Type B pancreatic cell (in vitro differentiated cells): ENCODE measurements around the gene WNT10A. TPM values are rescaled to one million over a fixed set of nuclear protein-coding genes. Genes with fewer than 3 reads are reported as not detected.

Experiments used
- DNase-seq: peaks from one replicate; pipeline ENCODE4 v3.0.0; 2021; ENCODE audit warnings: mixed read lengths; ENCODE audit not compliant: unreplicated experiment; ENCODE audit errors: extremely low spot score
- H3K27ac Mint-ChIP-seq: 2 replicates; pipeline ENCODE4 v1.8.0; 2021; ENCODE audit warnings: mild to moderate bottlenecking, mixed read lengths
- H3K27me3 Mint-ChIP-seq: 2 replicates; pipeline ENCODE4 v1.8.0; 2021; ENCODE audit warnings: mixed read lengths
- H3K36me3 Mint-ChIP-seq: 2 replicates; pipeline ENCODE4 v1.8.0; 2021; ENCODE audit warnings: mixed read lengths
- H3K4me1 Mint-ChIP-seq: one replicate; pipeline ENCODE4 v1.8.0; 2021; ENCODE audit warnings: mixed read lengths; ENCODE audit not compliant: unreplicated experiment
- H3K4me3 Mint-ChIP-seq: 2 replicates; pipeline ENCODE4 v1.8.0; 2021; ENCODE audit warnings: mild to moderate bottlenecking, mixed read lengths
- H3K9me3 Mint-ChIP-seq: 2 replicates; pipeline ENCODE4 v1.8.0; 2021; ENCODE audit warnings: mixed read lengths
- CTCF ChIP-seq: fragments of 200-600 bp; sonication (generic); conservative IDR thresholded peaks from 2 replicates; pipeline ENCODE4 v1.5.0; 2021; ENCODE audit warnings: antibody characterized with exemption, mild to moderate bottlenecking
- total RNA-seq: library from RNA; stranded (reverse); gene quantifications from 2 replicates; pipeline ENCODE4 v1.2.1, GENCODE V29; 2021; ENCODE audit warnings: low replicate concordance

Gene WNT10A
- total RNA-seq, 1 donor from 2014 or later = 5.5 TPM

DNA sequence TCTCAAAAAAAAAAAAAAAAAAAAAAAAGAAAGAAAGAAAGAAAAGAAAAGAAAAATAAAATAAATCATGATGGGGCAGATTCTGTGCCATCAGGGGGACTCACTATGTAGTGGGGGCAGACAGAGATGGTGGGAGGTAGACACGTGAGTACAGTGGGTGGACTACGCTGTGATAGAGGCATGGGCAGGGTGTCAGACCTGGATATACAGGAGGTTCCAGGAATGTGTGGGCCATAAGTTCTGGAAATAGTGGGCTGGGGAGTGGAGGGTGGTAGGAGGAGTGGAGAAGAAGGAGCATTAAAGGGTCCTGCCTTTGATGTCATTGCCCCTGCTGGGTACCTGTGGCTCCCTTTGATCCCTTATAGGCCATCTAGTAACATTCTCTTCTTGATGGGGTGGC lies 29.9 kb upstream of the WNT10A start:
- Mint-ChIP-seq H3K4me1 (peaks cover 16% of the 10 kb centered on the region), H3K27ac (no peak overlapping the region), H3K9me3 (no peaks in the 10 kb centered on the region), H3K36me3 (no peaks in the 10 kb centered on the region), H3K4me3 (no peak overlapping the region), H3K27me3 (peaks cover 47% of the 10 kb centered on the region)
- TF ChIP-seq CTCF = no peak
- DNase-seq = no peak

DNA sequence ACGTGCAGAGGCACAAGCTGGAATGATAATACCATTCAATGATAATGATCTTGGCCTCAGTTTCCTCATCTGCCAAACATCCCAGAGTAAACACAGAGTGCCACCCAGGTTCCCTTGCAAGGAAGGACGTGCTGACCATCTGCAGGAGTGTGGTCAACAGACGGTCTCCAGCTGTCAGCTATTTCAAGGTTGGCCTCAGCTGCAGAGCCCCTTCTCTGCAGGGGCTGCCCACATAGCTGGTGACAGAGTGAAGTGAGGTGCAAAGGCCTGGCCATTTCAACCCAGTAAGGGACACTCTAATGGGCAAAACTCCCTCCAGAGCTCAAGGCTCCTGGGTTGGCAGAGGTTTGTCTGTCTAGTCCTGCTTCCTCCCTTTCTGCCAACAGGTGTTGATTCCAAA lies 29.4 kb upstream of the WNT10A start:
- Mint-ChIP-seq H3K4me3 (no peak overlapping the region), H3K27me3 (peaks cover 51% of the 10 kb centered on the region), H3K4me1 (peaks cover 21% of the 10 kb centered on the region), H3K36me3 (no peaks in the 10 kb centered on the region), H3K27ac (no peak overlapping the region), H3K9me3 (no peaks in the 10 kb centered on the region)
- no peak for DNase-seq
- TF ChIP-seq CTCF = no peak

DNA sequence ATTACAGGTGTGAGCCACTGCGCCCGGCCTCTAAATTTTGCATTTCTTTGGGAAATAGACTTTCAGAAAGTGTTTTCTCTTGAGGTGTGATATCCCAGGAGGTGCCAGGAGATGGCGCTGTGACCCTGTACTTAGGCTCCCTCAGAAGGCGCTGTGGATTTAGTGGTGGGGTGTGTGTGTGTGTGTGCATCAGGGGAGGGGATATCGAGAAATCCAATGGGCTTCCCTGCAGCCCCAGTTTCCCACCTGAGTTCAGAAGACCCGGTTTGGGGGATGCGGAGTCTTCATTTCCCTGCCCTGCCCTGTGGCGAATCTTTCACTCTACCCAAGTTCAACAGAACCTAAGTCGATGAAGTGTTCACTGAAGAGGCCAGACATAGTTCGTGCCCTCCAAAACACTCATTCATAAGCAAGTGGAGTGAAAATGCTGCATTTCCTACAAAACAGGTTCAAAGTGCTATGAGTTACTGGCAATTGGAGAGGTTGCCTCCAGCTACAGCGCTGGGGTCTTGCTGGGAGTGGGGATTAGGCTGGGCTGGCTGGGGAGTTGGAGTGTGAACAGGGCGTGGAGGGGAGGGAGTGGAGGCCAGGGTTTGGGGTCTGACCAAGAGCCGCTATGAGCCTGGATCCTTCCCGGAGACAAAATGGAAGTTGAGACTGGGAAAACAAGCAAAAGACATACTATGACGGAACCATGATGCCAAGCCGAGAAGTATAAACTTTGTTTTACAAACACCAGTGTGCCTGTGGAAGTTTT lies 27.6 kb upstream of the WNT10A start:
- peaks cover 64% of the 10 kb centered on the region for H3K27me3 Mint-ChIP-seq
- peak overlapping the region; percentile 65 for H3K4me3 Mint-ChIP-seq
- peak overlapping the region; percentile 89 for H3K27ac Mint-ChIP-seq
- peak; percentile 89 for TF ChIP-seq CTCF
- H3K36me3 Mint-ChIP-seq = no peaks in the 10 kb centered on the region
- DNase-seq = peak; percentile 73
- peaks cover 36% of the 10 kb centered on the region for H3K4me1 Mint-ChIP-seq
- H3K9me3 Mint-ChIP-seq = no peaks in the 10 kb centered on the region

DNA sequence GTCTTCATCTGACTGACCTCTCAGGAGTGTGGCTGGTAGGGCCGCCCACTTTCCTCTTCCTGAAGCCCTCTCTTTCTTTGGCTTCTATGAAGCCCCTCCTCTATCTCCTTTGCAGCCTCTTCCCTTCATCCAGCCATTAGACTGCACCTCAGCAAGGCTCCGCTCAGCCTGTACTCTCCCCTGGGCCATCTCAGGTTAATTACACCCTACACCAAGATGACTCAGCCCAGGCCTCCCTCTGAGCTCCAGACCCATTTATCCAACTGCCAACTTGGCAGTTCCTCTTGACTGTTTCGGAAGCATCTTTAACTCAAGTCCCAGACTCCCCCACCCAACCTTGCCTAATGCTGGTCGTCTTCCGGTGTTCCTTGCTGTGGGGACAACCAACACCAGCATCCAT lies 26.9 kb upstream of the WNT10A start:
- Mint-ChIP-seq H3K4me1 (peaks cover 40% of the 10 kb centered on the region), H3K9me3 (no peaks in the 10 kb centered on the region), H3K36me3 (no peaks in the 10 kb centered on the region), H3K4me3 (peak overlapping the region; percentile 65), H3K27me3 (peaks cover 71% of the 10 kb centered on the region), H3K27ac (peak overlapping the region; percentile 89)
- TF ChIP-seq CTCF = no peak
- DNase-seq = no peak

GRCh38 chr2:218854860-218855259 lies 25.8 kb upstream of the WNT10A start:
- Mint-ChIP-seq H3K9me3 (no peaks in the 10 kb centered on the region), H3K4me3 (no peak overlapping the region), H3K4me1 (peaks cover 40% of the 10 kb centered on the region), H3K36me3 (no peaks in the 10 kb centered on the region), H3K27me3 (peaks cover 74% of the 10 kb centered on the region), H3K27ac (peak overlapping the region; percentile 41)
- TF ChIP-seq CTCF = no peak
- DNase-seq = no peak
